Measurements from ENCODE around the gene TBC1D24.

GRCh38 chr16:2460916-2461315 is 14.0 kb upstream of the TBC1D24 start:
- TF ChIP-seq EZH2 (IDR thresholded peaks at IDR 0.05; ENCODE audit: low read length) (no peak), CTCF (optimal IDR thresholded peaks at IDR 0.05 in 1 of 3, IDR thresholded peaks at IDR 0.05 in 1 of 3, conservative IDR thresholded peaks at IDR 0.05 in 1 of 3; ENCODE audit: extremely low read depth in 1 of 3, insufficient read depth in 2 of 3, low read length in 3 of 3) (no peak)
